ENCODE results near the gene IFIT3.

DNA sequence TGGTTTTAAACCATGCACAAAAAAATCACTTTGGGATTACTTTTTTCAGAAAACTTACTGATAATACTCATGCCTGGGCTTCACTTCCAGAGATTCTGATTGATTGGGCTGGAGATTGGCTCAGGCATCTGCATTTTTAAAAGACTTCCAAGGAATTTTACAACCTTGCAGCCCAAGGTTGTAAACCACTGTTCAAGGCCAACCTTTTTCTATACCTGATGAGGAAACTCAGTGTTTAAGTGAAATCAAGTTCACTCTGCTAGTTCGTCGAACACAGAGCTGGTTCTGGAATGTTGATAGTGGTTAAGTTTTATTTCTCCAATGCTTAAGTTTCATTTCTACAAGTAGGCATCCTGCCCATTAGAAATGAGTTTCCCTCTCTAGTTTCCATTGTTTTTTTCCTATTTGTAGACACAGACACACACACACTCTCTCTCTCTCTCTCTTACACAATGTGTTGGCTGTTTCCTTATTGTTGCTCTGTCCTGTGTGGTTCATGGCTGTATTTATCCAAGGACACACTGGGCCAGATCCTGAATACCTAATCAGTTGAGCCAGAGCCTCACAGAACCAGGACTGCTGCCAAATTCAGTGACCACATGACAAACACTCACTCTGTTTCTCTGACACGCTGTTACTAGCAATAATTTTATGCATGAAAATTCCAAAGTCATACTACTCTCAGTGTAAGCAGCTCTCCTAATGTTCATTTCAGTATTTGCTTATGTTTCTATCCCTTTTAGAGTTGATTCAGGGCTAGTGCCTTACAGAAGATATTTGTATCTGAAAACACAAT is 46.3 kb downstream of the IFIT3 start:
- TF ChIP-seq, protein P1, sequence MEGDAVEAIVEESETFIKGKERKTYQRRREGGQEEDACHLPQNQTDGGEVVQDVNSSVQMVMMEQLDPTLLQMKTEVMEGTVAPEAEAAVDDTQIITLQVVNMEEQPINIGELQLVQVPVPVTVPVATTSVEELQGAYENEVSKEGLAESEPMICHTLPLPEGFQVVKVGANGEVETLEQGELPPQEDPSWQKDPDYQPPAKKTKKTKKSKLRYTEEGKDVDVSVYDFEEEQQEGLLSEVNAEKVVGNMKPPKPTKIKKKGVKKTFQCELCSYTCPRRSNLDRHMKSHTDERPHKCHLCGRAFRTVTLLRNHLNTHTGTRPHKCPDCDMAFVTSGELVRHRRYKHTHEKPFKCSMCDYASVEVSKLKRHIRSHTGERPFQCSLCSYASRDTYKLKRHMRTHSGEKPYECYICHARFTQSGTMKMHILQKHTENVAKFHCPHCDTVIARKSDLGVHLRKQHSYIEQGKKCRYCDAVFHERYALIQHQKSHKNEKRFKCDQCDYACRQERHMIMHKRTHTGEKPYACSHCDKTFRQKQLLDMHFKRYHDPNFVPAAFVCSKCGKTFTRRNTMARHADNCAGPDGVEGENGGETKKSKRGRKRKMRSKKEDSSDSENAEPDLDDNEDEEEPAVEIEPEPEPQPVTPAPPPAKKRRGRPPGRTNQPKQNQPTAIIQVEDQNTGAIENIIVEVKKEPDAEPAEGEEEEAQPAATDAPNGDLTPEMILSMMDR (conservative IDR thresholded peaks at IDR 0.05; ENCODE audit: low read depth in 2 of 2): no peak
- no peak for TF ChIP-seq EZH2phosphoT487 (IDR thresholded peaks at IDR 0.05; ENCODE audit: unreplicated experiment)
- TF ChIP-seq STAT1 (IDR thresholded peaks at IDR 0.05; ENCODE audit: unreplicated experiment): no peak
- TF ChIP-seq, protein P2, sequence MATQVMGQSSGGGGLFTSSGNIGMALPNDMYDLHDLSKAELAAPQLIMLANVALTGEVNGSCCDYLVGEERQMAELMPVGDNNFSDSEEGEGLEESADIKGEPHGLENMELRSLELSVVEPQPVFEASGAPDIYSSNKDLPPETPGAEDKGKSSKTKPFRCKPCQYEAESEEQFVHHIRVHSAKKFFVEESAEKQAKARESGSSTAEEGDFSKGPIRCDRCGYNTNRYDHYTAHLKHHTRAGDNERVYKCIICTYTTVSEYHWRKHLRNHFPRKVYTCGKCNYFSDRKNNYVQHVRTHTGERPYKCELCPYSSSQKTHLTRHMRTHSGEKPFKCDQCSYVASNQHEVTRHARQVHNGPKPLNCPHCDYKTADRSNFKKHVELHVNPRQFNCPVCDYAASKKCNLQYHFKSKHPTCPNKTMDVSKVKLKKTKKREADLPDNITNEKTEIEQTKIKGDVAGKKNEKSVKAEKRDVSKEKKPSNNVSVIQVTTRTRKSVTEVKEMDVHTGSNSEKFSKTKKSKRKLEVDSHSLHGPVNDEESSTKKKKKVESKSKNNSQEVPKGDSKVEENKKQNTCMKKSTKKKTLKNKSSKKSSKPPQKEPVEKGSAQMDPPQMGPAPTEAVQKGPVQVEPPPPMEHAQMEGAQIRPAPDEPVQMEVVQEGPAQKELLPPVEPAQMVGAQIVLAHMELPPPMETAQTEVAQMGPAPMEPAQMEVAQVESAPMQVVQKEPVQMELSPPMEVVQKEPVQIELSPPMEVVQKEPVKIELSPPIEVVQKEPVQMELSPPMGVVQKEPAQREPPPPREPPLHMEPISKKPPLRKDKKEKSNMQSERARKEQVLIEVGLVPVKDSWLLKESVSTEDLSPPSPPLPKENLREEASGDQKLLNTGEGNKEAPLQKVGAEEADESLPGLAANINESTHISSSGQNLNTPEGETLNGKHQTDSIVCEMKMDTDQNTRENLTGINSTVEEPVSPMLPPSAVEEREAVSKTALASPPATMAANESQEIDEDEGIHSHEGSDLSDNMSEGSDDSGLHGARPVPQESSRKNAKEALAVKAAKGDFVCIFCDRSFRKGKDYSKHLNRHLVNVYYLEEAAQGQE (IDR thresholded peaks at IDR 0.05; ENCODE audit: unreplicated experiment): no peak
- TF ChIP-seq EZH2 (IDR thresholded peaks at IDR 0.05; ENCODE audit: low read depth, unreplicated experiment): no peak
- TF ChIP-seq JUNB (IDR thresholded peaks at IDR 0.05; ENCODE audit: unreplicated experiment): no peak
- no peak for TF ChIP-seq CREB1 (CRISPR knock-in tag; IDR thresholded peaks at IDR 0.05; ENCODE audit: low read depth)
- TF ChIP-seq POLR2AphosphoS5 (IDR thresholded peaks at IDR 0.05; ENCODE audit: low read depth): no peak

All from GM23338 (cell line).